HG03432 (cell line): Measurements from ENCODE around the gene GDPD5.

Source experiments
- ATAC-seq: cut with Tn5 transposase; IDR thresholded peaks from one replicate; pipeline ENCODE4 v1.9.1; 2021; ENCODE audit warnings: mild to moderate bottlenecking, moderate library complexity; ENCODE audit not compliant: unreplicated experiment

The GDPD5 gene

GRCh38 chr11:75450236-75450635, 75.5 kb downstream of the GDPD5 start:
- no peak for ATAC-seq

DNA sequence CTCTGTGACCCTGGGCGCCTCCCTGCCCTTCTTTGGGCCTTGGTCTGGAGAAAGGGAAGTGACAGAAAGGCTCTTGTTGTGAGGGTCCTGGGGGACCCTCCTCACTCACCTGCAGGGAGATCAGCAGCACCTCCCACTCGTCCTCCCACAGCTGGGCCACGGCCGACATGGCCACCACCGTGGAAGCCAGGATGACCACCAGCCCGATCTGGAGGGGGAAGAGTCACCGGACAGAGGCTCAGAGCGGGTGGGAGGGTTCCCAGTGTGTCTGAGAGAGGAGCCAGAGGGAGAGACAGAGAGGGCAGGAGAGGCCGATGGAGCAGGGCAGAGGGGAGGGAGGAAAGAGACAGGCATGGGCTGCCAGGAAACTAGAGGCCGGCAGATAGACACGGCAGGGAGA, 76.0 kb downstream of the GDPD5 start:
- no peak for ATAC-seq

DNA sequence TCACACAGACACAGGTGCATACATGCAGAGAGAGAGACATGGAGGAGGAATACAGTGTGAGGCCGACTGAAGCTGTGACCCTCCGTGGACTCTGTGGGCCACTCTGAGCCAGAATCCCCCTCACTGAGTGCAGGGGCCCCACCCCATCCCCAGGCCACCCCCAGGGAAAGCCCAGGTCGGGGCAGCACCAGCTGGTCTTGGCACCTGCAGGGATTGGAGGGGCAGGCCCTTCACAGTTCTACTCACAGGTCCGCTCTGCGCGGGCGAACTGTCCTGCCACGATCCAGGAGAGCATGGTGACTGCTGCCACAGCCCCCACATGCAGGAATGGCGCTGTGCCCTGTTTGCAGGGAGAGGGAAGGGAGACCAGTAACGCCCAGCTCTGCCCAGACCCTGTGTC, 76.5 kb downstream of the GDPD5 start:
- no peak for ATAC-seq

GRCh38 chr11:75447415-75447814, 78.3 kb downstream of the GDPD5 start:
- ATAC-seq = no peak

DNA sequence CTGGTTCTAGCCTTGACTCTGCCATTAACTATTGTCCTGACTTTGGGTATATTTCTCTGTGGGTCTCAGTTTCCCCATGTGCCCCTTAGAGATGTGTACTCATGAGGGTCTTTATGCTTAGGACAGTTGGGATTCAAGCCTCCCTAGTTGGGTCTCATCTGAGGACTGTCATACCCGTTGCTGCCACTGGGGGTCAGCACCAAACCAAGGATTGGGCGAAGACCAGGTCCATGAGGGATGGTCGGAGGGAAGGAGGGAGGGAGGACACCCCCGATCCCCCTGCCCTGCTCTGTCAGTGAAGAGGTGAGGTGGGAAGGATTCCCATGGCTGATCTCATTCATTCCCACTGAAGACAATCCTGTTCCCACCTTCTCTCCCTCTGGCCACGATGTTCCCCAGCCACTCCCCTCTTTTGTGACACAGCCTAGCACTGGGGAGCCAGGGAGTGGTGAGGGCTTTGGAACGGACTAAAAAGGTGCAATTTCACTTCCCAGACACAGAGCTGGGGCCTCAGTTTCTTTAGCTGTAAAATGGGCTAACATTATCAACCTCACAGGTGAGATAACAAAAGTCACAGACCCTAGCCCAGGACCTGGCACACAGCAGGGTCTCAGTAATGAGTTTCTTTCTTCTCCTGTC, 80.3 kb downstream of the GDPD5 start:
- ATAC-seq = peak; percentile 46

DNA sequence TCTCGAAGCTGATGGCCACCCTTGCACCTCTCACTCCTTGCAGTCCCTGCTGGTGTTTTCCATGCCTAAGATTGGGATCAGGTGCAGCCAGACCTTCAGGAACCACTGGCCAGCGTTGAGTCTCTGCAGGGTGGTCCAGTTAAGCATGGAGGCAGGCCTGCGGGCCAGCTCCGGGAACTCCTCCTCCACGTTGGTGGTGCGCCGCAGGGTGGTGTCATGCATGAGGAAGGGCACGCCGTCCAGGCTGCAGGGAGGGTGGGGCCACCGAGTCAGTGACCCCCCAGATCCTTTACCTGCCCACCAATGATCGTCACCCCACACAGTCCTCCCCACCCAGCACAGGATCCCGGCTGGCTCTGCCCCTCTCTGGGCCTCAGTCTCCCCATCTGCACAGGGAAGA, 82.7 kb downstream of the GDPD5 start:
- ATAC-seq = no peak

DNA sequence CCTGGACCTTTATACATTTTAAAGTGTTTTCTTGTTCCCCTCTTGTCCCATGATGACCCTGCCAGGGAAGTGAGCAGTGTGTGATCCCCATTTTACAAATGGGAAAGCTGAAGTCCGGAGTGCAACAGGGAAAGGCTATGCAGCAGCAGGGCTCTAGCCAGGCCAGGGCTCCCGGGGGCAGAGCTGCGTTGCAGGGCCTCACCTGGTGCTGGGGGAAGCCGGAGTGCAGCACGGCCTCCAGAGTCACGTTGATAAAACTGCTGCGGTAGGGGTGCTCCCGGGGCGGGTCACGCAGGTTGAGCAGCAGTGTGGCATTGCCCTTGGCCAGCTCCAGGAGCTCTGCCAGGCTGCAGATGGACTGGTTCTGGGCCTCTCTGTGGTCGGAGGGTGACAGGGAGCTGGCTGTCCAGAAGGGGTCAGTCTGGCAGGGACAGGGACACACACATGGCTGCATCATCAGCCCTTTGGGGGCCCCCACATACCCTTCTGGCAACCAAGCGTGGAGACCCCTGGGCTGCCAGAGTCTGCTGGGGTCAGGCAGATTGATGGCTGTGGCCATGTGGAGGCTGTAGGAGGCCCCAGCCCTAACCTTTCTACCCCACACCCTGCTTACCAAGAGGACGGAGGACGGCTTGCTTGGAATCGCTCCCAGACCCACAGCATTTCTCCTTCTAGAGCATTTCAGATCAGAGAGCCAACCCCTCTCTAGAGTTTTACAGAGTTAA, 83.4 kb downstream of the GDPD5 start:
- no peak for ATAC-seq

DNA sequence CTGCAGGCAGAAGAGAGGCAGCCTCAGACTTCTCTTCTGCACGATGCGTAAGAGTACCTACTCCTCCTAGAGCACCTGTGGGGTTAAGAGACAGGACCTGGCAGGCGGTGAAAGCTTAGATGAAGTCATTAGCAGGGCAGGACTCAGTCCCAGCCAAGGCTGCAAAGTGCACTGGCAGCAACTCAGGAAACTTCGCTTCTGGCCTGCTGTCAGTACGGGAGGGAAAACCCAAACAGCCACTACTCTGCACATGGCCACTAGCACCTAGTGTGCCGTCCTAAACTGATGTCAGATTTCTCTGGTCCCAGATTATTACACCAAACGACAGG, 84.0 kb downstream of the GDPD5 start:
- no peak for ATAC-seq

GRCh38 chr11:75440960-75441803, 84.6 kb downstream of the GDPD5 start:
- no peak for ATAC-seq

DNA sequence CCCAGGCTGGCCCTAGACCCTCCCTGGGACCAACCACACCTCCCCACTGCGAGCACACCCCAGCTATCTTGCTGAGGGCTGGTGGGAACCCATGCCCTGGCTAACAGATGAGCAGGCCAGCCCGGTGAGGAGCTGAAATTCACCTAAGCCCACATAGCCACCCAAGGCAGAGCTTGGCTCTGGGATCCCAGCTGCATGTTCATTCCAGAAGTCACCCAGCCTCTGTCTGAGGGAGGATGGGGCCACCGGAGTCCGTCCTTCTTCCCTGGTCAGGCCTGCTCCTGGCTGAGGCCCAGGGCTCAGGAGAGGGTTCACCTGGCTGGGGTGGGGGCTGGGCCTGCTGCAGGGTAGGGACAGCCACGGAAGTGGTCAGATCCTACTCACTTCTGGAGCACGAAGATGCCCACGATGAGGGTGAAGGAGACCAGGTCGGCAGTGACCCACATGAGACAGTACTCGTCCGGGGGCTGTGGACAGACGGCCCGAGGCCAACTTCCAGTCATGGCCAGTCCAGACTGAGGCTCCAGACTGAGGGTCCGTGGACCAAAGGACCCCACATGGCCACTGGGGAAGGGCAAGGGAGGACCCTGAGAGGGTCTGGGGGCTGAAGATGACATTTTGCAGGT, 86.1 kb downstream of the GDPD5 start:
- no peak for ATAC-seq

DNA sequence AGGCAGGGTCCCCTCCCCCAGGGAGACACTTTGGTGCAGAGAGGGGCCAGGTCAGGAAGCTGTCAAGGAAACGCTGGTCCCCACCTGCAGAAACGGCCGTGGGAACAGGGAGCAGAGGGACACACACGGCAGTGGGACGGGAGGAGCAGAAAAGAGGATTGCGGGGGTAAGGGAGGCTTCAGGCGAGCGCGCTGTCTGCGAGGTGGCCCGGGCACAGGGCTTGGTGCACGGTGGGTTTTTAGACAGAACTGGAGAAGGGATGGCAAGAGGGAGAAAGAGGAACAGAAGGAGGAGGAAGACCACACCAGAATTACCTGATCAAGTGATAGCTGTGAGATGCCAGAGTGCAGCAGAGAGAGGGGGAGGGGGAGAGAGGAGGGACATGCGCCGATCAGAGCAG, 86.7 kb downstream of the GDPD5 start:
- no peak for ATAC-seq

DNA sequence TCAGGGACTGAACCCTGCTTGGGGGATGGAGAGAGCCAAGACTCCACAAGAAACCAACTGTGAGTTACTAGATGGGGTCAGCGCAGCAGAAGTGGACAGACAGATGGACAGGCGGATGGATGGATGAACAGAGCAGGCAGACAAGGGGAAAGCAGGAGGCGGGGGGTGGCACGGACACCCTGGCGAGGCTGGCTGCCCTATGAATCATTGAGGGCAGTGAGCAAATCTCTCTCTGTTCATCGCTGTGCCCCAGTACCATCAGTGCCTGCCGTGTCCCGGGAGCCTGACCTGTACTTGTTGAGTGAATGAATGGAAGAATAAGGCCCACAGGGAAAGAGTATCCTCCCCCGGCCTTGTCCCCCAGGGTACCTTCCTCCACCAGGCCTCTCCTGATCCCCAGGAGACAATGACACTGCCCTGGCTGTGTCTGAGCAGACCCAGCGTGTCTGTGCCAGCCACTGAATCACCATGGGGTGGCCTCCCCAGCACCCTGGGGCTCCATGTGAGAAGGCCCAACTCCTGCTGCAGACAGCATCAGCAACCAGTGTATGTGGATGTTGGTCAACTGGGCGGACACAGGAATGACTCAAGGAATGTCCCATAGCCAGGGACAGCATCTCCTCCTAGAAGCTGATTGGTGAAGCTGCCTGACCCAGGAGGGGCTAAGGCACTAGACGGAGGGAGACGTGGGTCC, 87.6 kb downstream of the GDPD5 start:
- ATAC-seq = no peak

GRCh38 chr11:75436806-75437205, 88.9 kb downstream of the GDPD5 start:
- ATAC-seq = no peak

DNA sequence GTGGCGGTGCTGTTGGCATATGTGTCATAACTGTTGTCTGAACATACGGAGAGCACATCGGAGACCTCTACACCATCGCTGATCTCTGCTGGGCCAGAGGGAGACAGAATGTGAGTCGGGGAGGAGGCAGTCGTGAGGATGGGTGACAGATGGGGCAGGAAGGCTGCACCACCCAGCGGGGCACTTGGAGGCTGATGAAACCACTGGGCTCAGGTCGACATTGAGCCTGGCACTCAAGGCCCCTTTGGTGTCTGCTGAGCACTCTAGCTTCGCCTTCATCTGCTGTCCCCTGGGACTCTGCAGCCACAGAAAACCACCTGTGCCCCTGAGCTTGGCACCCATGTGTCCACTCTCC, 90.2 kb downstream of the GDPD5 start:
- no peak for ATAC-seq

- ATAC-seq = no peak
Measured at GRCh38 chr11:75434886-75435570, 90.7 kb downstream of the GDPD5 start.

GRCh38 chr11:75434051-75434450, 91.7 kb downstream of the GDPD5 start:
- ATAC-seq = no peak

DNA sequence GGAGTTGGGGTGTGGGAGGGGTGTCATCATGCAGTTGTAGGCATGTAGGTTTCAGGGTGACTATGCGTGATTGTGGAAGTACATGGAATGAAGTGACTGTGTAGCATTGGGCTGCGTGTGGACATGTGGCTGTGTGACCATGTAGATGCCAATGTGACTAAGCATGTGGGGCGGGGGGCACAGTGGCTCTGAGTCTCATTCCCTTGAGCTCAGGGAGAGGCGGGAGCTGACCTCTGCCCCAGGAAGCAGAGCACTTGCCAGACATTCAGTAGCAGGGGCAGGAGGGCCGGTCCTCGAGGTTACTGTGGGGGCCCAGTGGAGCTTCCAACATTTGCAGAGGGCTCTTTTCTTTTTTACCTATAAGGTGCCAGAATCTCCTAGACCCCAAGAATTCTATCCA, 92.3 kb downstream of the GDPD5 start:
- ATAC-seq = no peak

- ATAC-seq = no peak
Measured at GRCh38 chr11:75432911-75433321, 92.8 kb downstream of the GDPD5 start, which contains the start of gene KLHL35. KLHL35 (minus strand) TSS chr11:75433203; CDS start chr11:75430629, 2,574 bp downstream.

DNA sequence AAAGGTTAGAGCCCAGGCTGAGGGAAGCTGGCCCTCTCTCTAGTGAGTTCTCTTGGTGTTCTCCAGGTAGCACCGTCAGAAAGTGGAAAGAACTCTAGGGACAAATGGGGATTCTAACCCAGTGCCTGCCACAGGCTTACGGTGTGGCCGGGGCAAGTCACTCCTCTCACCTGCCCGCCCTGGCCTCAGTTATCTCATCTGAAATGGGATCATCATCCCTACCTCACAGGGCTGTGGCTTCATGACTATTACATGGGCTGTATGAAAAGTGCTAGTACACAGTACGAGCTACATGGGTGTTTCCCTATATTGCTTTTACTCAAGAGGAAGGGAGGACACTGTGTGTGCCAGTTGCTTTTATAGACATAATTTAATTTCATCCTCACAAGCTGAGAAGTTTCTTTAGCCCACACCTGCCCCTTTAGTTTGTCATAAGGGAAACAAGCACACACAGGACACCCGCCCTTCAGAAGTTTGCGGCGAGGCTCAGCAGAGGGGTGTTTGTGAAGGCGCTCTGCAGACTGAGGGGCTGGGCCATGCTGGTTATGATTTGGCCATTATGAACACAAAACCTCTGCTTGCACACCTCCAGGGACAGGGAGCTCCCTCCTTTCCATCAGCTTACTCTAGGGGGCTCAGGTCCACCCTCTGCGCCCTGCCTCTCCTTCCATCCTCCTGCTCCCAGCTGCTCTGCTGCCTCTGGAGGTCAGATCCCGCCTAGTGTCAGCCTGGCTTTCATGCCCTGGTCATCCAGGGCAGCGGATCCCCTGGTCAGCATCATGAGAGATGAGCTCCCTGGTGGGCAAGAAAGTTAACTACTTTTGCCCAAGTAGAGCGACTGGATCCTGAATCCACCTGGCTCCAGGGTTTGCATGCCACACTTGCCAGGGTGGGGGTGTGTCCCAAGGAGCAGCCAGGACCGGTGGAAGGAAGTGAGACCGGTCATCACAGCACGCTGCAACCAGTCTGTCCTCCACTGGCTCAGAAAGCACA, 93.9 kb downstream of the GDPD5 start:
- ATAC-seq = no peak
